AG08395 (cell line): ENCODE results near the gene SULT1C4.
"Not testable (repeated sequence)": the region's sequence is repeated elsewhere in the genome, so short reads cannot be mapped to it uniquely, and the experiment has no call there.

Experiments used
- DNase-seq: peaks from one replicate; pipeline ENCODE4 v3.0.0; 2012; ENCODE audit warnings: mixed read lengths, low spot score

The SULT1C4 gene

GRCh38 chr2:108377815-108378630 is at the start of gene SULT1C4:
Gene SULT1C4, plus strand, starts transcription at chr2:108377954. Its CDS starts 384 bp downstream, at chr2:108378338.
- no peak for DNase-seq

GRCh38 chr2:108329771-108330170 is 48.0 kb upstream of the SULT1C4 start:
- no peak for DNase-seq

GRCh38 chr2:108330979-108331378 is 46.8 kb upstream of the SULT1C4 start:
- DNase-seq = no peak

- no peak for DNase-seq
These were observed 31.8 kb upstream of the SULT1C4 start for GRCh38 chr2:108345951-108346350.

- DNase-seq = no peak
These were observed 30.9 kb upstream of the SULT1C4 start for GRCh38 chr2:108346827-108347226.

GRCh38 chr2:108347786-108348185 is 30.0 kb upstream of the SULT1C4 start:
- no peak for DNase-seq

GRCh38 chr2:108348816-108349570 is 28.8 kb upstream of the SULT1C4 start:
- DNase-seq = no peak

- DNase-seq = no peak
These were observed 28.2 kb upstream of the SULT1C4 start for GRCh38 chr2:108349571-108349928.

GRCh38 chr2:108351889-108352288 is 25.9 kb upstream of the SULT1C4 start:
- DNase-seq = peak; percentile 30

- no peak for DNase-seq
These were observed 23.6 kb upstream of the SULT1C4 start for GRCh38 chr2:108354136-108354535.

GRCh38 chr2:108355906-108356734 is 21.6 kb upstream of the SULT1C4 start:
- DNase-seq = no peak

GRCh38 chr2:108359336-108359735 is 18.4 kb upstream of the SULT1C4 start:
- DNase-seq = not testable (repeated sequence)

GRCh38 chr2:108360776-108361468 is 16.8 kb upstream of the SULT1C4 start:
- DNase-seq = no peak

GRCh38 chr2:108363024-108363907 is 14.5 kb upstream of the SULT1C4 start:
- no peak for DNase-seq

- DNase-seq = peak; percentile 18
These were observed 13.9 kb upstream of the SULT1C4 start for GRCh38 chr2:108363908-108364225.

- DNase-seq = no peak
These were observed 13.0 kb upstream of the SULT1C4 start for GRCh38 chr2:108364676-108365297.

GRCh38 chr2:108365656-108366055 is 12.1 kb upstream of the SULT1C4 start:
- DNase-seq = no peak

- DNase-seq = no peak
These were observed 10.7 kb upstream of the SULT1C4 start for GRCh38 chr2:108367014-108367413.

- DNase-seq = no peak
These were observed 10.1 kb upstream of the SULT1C4 start for GRCh38 chr2:108367561-108368175.

- no peak for DNase-seq
These were observed 8.6 kb upstream of the SULT1C4 start for GRCh38 chr2:108369153-108369552.
